Activated T-helper 1 cell treated with Interleukin-2 at 50 U/mL for 16 hours (primary cell): ENCODE results near the gene SAP30.

Source experiments
- DNase-seq: peaks from one replicate; pipeline ENCODE4 v3.0.0-alpha.2; 2020; ENCODE audit warnings: low read depth

The SAP30 gene

DNA sequence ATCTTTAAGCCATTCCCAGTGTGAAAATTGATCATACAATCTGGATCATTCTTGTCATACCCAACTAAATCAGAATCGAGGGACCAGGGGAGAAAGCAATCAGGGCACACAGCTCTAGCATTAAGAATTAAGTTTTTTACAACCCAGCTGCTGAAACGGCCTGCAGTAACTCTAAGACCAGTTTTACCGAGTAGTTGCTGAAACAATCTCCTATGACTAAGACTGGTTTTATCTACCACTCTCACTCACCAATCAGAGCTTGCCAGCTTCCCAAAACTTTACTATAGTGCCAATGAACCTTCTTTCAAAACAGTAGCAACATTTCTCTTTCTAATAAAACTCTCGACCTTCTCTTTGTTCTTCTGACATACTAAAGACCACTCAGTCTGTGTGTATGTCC is 2.8 kb upstream of the SAP30 start:
- DNase-seq: no peak

GRCh38 chr4:173370130-173370476 is 651 bp upstream of the SAP30 start:
- peak; percentile 30 for DNase-seq

- DNase-seq: peak; percentile 25
Observed at GRCh38 chr4:173371292-173372192, 788 bp downstream of the SAP30 start.

- no peak for DNase-seq
Observed at GRCh38 chr4:173374588-173374987, 3.8 kb downstream of the SAP30 start.

- no peak for DNase-seq
Observed at GRCh38 chr4:173379929-173380328, 9.2 kb downstream of the SAP30 start.

DNA sequence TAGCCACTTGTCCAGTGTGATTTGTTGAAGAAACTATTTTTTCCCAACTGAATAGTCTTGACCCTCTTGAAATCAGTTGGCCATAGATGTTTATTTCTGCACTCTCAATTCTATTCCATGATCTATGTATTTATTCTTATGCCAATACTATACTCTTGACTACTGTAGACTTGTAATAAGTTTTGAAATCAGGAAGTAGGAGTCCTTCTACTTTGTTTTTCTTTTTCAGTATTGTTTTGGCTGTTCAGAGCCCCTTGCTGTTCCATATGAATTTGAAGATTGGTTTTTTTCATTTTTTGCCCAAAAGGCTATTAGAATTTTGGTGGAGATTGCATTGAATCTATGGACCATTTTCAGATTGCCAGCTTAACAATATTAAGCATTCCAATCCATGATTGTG is 10.2 kb downstream of the SAP30 start:
- no peak for DNase-seq

GRCh38 chr4:173381610-173382009 is 10.9 kb downstream of the SAP30 start:
- no peak for DNase-seq

GRCh38 chr4:173382349-173382748 is 11.6 kb downstream of the SAP30 start:
- DNase-seq: no peak

- no peak for DNase-seq
Observed at GRCh38 chr4:173386751-173387150, 16.0 kb downstream of the SAP30 start.

DNA sequence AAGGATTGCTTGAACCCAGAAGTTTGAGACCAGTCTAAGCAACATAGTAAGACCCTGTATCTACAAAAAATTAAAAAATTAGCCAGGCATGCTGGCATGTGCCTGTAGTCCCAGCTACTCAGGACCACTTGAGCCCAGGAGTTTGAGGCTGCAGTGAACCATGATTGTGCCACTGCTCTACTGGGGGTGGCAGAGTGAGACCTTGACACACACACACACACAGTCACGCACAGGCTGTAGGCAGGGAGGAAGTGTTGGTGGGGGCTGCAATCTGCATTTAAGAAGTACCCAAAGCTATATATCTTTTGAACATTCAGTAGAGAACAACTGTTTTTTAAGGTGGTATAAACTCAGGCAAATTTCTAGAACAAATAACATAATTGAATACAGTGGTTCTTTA is 20.9 kb downstream of the SAP30 start:
- no peak for DNase-seq

DNA sequence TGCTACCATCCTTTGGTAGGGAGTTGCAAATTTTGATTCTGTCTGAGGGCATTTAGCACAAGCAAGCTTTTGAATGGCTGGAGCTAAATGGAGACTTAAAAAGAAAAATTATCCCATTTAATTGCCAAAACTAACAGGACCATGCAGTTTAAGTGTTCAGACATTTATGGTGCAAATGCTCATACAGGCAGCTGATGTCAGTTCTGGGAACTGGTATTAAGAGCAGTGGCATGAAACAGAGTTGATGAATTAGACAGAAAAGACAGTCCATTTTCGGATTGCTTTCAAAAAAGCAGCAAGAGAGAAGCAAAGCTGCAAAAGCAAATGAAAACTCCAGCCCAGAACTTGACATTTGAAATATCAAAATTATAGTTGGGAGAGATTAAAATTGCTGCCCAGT is 26.9 kb downstream of the SAP30 start:
- DNase-seq: no peak

GRCh38 chr4:173398220-173398619 is 27.5 kb downstream of the SAP30 start:
- no peak for DNase-seq

- no peak for DNase-seq
Observed at GRCh38 chr4:173398779-173399415, 28.1 kb downstream of the SAP30 start, which contains the start of gene SCRG1. Gene SCRG1 (minus strand): TSS chr4:173399116. CDS start chr4:173391414, 7,702 bp downstream.

DNA sequence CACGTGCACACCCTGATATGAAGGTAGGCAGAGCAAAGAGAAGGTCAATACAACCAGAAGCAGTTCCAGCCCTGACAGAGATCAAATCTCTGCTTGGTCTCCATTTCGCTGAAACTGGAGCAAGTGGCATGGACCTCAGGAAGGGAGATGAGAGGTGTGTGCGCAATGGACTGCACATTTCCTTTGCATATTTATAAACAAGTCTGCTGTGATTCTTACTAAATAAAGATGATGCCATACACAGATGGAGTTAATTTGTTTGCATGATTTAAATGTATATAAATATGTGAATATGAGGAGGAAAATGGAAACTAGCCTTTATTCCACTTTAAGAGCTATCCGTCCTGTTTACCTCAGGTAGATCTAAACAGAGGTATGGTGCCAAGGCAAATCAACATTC is 30.3 kb downstream of the SAP30 start:
- no peak for DNase-seq

GRCh38 chr4:173403051-173403450 is 32.3 kb downstream of the SAP30 start:
- no peak for DNase-seq

DNA sequence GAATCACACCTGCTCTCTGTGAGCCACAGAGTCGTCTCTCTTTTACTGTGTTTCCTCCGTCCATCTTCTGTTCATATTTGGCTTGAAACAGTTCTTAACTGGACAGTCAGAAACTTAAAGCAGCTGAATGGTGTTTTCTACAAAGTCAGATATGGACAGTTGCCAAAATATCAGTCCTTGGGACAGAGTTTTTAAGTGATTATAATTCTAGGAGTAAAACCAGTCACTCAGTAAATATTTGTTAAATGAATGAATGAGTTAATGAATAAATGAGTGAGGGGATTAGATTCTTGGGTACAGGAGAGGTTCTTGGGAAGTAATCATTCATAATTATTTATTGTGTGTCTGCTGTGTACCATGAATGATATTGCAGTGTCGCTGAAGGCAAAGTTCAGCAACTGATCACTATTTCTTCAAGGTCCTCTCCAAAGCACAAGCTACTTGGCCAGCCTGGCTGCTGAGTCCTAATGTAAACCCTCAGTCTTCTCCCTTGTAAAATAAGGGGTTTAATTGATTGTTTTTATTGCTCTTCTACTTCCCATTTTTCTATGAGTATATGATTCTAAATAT is 33.6 kb downstream of the SAP30 start:
- no peak for DNase-seq

DNA sequence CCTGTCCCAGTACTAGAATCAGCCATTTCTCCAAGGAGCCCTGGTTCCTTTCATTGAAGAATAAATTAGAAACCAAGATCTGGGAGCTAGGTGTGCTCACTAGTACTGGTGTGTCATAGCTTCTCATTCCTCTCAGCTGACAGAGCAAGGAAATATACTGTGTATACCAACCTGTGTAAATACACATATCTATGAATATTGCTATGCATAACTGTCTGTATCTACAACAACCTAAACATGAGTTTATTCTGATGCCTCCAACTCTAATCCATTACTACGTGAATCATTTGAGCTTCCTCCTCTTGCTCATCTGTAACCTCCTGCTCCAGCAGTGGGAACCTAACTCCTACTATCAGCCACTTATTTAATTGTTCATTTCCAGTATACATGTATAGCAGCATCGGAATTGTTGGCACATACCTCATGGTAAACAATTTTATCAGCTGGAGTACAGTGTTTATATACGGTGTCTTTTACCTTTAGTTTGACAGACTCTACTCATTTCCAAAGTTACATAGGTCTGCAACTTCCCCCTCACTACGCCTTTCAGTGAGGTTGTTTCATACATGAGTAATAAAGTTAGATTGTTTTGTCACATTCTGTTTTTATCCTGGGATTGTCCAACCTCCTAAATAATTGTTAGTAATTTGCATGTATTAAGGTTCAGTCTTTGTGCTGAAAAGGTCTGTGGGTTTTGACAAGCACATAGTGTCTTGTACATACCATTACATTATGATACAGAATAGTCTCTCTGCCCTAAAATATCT is 35.3 kb downstream of the SAP30 start:
- DNase-seq: no peak

- DNase-seq: no peak
Observed at GRCh38 chr4:173410079-173410478, 39.3 kb downstream of the SAP30 start.

DNA sequence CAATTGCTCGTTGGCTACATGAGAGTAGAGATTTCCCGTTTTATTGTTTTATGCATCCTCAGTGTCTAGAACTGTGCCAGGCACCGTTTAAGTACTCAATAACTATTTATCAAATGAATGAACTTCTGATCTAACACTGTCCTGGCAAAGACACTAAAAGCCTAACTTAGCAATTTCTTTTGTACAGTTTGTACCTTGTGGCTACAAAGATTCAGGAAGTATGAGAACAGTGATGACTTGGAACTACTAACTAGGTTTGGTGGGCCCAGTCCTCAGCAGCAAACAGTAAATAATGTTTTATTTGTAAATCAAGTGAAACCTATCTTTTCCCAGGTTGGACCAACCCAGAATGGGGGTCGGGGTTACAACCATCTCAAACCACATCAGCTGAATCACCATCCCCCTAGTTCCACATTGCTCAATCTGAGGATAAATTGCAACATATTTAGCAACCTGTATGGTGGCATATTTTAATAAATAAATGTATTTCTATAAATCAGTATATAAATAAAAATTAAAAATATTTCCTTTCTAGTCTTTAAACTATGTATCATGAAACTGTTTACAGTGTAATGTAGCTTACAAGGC is 40.4 kb downstream of the SAP30 start:
- DNase-seq: no peak

DNA sequence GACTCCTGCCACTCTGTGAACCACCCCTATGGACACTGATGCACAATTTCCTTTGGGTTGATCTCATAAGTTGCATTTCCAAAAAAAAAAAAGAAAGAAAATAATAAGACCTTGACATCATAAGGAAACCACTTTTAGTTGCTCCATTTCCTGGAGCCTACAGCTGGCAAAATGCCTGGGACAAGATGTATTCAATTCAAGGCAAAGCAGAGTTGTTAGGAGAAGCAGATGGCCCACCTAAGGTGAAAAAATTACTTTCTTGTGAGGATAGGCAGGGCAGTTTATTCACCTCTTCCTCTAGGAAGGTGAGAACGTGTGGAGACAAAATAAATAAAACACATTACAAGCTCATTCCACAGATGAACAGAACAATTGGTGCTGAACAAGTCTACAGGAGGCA is 42.3 kb downstream of the SAP30 start:
- DNase-seq: no peak

- DNase-seq: no peak
Observed at GRCh38 chr4:173414456-173414855, 43.7 kb downstream of the SAP30 start.

- DNase-seq: no peak
Observed at GRCh38 chr4:173415092-173415491, 44.3 kb downstream of the SAP30 start.
